H7 (cell line): Measurements from ENCODE around the gene SMYD3. TPM values are rescaled to one million over a fixed set of nuclear protein-coding genes. Genes with fewer than 3 reads are reported as not detected.
"Not testable (repeated sequence)": the region's sequence is repeated elsewhere in the genome, so short reads cannot be mapped to it uniquely, and the experiment has no call there.

Experiments used
- DNase-seq: peaks from one replicate; pipeline ENCODE4 v3.0.0; 2012
- H3K27me3 ChIP-seq: 2 replicates; pipeline ENCODE4 v1.6.0; 2011; ENCODE audit warnings: mild to moderate bottlenecking, low read length; ENCODE audit not compliant: control insufficient read depth, insufficient read depth
- H3K36me3 ChIP-seq: replicated peaks from 2 replicates; pipeline ENCODE4 v1.5.1; 2011; ENCODE audit warnings: low read length; ENCODE audit not compliant: control insufficient read depth, insufficient read depth
- H3K4me3 ChIP-seq: 2 replicates; pipeline ENCODE4 v1.5.1; 2011; ENCODE audit warnings: low read depth, mild to moderate bottlenecking, control low read depth, low read length, moderate library complexity; ENCODE audit not compliant: insufficient read depth
- total RNA-seq: library from RNA; depleted of rRNA; stranded (reverse); fragments of >200 nt; shearing (Covaris generic); gene quantifications from 2 replicates; pipeline ENCODE4 v1.2.3, GENCODE V29; 2014

Gene SMYD3
- total RNA-seq, 1 experiment from 2014 or later: 31.0 TPM

DNA sequence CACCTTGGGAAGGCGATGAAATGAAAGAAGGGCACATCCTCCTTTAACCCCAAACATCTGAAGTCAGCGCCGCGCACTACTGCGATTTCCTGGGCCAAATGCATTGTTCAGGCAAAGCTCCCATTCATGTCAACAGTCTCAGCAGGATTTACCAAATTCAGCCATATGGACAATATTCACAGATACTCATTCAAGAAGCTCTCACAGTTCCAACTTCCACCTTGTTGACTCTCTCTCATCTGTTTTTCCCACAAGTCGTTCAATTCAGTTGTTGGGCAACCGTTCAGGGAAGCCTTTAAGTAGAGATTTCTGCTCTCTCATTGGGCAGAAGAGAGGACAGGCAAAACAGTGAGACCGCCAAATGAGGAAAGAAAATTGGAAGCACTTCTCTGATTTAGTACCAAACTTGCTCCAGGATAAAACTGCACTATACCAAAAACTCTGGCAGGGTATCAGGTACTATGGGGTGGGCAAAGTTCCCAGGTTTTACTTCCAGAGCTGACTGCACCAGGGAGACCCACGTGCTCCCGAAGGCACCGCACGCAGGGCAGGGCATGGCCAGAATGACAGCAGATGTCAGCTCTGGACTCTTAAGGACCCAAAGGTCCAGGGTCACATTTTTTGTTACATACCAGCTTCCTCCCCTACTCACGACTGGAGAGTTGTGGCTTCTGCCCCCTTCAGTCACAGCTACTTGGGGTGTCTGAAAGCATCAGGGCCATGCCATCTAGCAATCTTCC lies 683.5 kb downstream of the SMYD3 start:
- Histone ChIP-seq H3K36me3 (no peaks in the 10 kb centered on the region), H3K4me3 (no peak overlapping the region), H3K27me3 (no peaks in the 10 kb centered on the region)
- DNase-seq: no peak

GRCh38 chr1:245822996-245823395 lies 684.1 kb downstream of the SMYD3 start:
- Histone ChIP-seq H3K27me3 (no peaks in the 10 kb centered on the region), H3K4me3 (no peak overlapping the region), H3K36me3 (no peaks in the 10 kb centered on the region)
- no peak for DNase-seq

- H3K27me3 ChIP-seq, H3K36me3 ChIP-seq, DNase-seq, H3K4me3 ChIP-seq: not testable (repeated sequence)
These were observed 688.7 kb downstream of the SMYD3 start for GRCh38 chr1:245818363-245818762.

DNA sequence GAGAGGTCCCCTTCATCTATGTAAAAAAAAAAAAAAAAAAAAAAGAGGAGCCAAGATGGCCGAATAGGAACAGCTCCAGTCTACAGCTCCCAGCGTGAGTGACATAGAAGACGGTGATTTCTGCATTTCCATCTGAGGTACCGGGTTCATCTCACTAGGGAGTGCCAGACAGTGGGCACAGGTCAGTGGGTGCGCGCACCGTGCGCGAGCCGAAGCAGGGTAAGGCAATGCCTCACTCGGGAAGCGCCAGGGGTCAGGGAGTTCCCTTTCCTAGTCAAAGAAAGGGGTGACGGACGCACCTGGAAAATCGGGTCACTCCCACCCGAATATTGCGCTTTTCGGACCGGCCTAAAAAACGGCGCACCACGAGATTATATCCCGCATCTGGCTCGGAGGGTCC lies 690.6 kb downstream of the SMYD3 start:
- H3K27me3 ChIP-seq, DNase-seq, H3K36me3 ChIP-seq: not testable (repeated sequence)
- peak overlapping the region; percentile 7; the same call in 1 of the 2 replicates for H3K4me3 ChIP-seq

- H3K36me3 ChIP-seq: no peaks in the 10 kb centered on the region
- H3K4me3 ChIP-seq: no peak overlapping the region
- no peaks in the 10 kb centered on the region for H3K27me3 ChIP-seq
- no peak for DNase-seq
These were observed 692.4 kb downstream of the SMYD3 start for GRCh38 chr1:245814651-245815050.

DNA sequence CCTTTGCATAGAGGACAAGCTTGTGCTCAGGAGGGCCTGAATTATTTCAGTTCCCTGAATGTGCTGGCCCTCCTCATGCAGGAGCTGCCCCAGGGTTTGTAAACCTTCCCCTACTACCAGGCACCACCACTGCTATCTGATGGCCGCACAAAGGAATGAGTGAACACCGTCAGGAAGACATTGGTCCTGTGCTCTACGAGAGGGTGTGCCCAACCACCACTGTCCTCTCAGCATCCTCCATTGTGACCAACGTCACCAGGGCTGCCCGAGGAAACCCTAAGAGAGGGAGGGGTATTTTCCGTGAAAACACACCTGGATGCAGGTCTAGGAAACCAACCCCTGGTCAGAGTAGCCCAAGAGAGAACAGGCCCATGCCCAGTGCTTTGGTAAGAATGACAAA lies 694.8 kb downstream of the SMYD3 start:
- DNase-seq: no peak
- Histone ChIP-seq H3K4me3 (no peak overlapping the region), H3K36me3 (no peaks in the 10 kb centered on the region), H3K27me3 (no peaks in the 10 kb centered on the region)

DNA sequence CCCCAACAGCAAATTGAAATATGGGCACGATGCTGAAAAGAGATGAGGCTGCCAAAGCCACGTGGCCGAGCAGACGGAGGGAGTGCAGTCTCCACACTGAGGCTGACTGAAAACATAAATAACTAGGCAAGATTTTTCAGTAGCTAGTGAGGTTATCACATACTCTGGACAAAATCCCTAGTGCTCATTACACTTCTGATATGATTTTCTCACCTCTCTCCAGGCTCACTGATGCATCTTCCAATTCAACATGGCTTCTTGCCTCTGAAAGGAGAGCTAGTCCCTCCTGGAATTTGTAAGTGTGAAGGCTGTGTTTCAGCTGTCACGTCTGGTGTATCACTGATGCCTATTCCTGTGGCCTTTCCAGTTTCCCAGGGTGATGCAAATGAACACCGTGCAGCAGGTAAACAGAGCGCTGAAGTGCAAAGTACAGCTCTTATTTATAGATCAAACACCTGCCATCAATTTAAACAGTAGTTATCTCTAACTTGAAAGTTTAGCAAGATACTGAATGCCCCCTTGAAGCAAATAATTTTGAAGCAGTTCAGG lies 696.2 kb downstream of the SMYD3 start:
- no peak for DNase-seq
- H3K27me3 ChIP-seq: no peaks in the 10 kb centered on the region
- H3K4me3 ChIP-seq: no peak overlapping the region
- no peaks in the 10 kb centered on the region for H3K36me3 ChIP-seq

- Histone ChIP-seq H3K27me3 (no peaks in the 10 kb centered on the region), H3K36me3 (no peaks in the 10 kb centered on the region), H3K4me3 (no peak overlapping the region)
- no peak for DNase-seq
These were observed 696.8 kb downstream of the SMYD3 start for GRCh38 chr1:245810181-245810769.

GRCh38 chr1:245809361-245809760 lies 697.7 kb downstream of the SMYD3 start:
- Histone ChIP-seq H3K4me3 (no peak overlapping the region), H3K27me3 (no peaks in the 10 kb centered on the region), H3K36me3 (no peaks in the 10 kb centered on the region)
- DNase-seq: peak; percentile 53

DNA sequence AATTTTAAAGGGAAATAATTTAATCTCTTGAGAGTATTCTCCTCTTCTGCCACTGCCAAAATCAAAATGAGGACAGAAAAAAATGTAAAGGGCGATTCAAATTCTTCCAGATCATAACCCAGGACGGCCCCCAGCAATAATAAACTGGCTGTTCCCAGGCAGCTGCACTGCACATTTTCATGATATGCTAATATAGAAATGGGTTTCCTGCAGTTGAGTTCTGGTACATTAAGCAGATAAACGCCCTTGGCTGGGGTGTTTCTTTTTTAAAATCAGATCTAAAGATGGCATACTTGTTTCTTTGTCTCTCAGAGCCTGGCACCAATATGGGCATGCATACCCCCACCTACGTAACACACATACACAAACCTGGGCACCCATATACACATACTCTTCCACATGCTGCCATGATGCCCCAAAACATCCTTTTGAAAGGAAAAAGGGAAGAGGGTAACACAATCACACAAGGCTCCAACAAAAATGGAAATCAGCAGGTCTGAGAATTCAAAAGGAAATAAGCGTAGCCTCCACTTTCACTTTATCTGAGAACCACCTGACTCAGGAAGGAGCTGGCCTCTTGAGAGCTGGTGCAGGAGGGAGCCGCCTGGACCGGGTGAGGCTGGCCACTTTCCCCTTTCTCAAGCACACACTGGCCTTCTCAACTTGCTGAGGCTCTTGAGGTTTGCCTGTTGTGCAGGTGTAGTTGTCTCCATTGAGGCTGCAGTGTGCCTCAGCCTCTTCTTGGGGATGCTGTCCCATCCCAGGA lies 698.9 kb downstream of the SMYD3 start:
- DNase-seq: no peak
- Histone ChIP-seq H3K4me3 (no peak overlapping the region), H3K36me3 (no peaks in the 10 kb centered on the region), H3K27me3 (no peaks in the 10 kb centered on the region)

DNA sequence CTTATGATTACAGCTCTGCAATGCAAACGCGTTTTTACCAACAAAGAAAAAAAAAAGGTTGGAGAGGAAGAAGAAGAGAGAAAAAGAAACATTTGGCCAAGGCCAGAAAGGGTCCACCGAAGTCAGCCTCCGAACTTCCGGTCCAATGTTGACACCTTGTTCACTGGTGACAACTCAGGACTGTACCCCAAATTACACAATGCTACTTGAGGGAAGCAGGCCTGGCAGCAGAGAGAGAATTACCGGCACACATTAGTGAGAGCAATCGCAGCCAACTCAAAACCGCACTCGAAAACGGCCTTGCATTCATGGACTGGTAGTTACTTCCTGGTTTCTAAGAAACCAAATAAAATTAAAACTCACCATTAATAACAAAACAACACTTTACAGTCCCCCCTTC lies 699.8 kb downstream of the SMYD3 start:
- Histone ChIP-seq H3K4me3 (no peak overlapping the region), H3K36me3 (no peaks in the 10 kb centered on the region), H3K27me3 (no peaks in the 10 kb centered on the region)
- DNase-seq: no peak

DNA sequence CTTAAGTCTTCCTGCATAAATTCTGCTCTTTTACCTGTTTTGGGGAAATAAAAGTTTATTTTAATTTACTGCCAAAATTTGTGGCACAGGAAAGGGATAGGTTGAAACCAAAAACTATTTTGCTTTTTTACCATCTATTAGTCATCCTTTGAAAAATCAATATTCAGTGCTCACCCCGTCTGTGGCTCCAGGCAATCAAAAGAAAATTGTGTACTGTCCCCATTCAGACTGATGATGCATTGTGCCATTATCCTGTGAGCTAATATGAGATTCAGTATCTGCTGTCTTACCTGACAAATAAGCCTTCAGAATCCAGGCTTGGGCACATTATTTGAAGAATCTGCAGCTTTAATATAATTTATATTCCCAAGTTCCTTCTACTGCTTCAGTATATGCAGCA lies 701.5 kb downstream of the SMYD3 start:
- H3K36me3 ChIP-seq: no peaks in the 10 kb centered on the region
- no peaks in the 10 kb centered on the region for H3K27me3 ChIP-seq
- no peak overlapping the region for H3K4me3 ChIP-seq
- DNase-seq: no peak

DNA sequence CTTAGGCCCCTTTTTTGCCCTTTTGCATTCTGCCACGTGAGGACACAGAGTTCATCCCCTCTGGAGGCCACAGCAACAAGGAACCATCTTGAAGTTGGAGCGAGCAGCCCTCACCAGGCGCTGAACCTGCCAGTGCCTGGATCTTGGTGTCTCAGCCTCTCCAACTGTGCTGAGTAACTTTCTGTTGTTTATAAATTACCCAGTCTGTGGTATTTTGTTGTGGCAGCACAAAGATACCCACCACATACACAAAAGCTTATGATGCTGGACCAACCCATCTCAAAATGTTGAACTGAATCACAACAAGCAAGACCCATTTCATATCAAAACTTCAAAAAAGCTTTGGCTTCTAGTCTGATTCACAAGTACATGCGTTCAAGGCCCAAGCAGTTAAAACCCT lies 702.4 kb downstream of the SMYD3 start:
- DNase-seq: no peak
- H3K4me3 ChIP-seq: no peak overlapping the region
- H3K36me3 ChIP-seq: no peaks in the 10 kb centered on the region
- no peaks in the 10 kb centered on the region for H3K27me3 ChIP-seq

- H3K4me3 ChIP-seq: no peak overlapping the region
- no peak for DNase-seq
- H3K27me3 ChIP-seq: no peaks in the 10 kb centered on the region
- no peaks in the 10 kb centered on the region for H3K36me3 ChIP-seq
These were observed 703.4 kb downstream of the SMYD3 start for GRCh38 chr1:245803666-245804037.
